Measurements from ENCODE around the gene ZFP36L1. TPM values are rescaled to one million over a fixed set of nuclear protein-coding genes. Genes with fewer than 3 reads are reported as not detected.

Gene ZFP36L1
- total and polyA plus RNA-seq, 2 of the 13 experiments (the other 11 are each of a cell fraction or from before 2014, with no cell fraction given) = 7.4 to 10.2 TPM

DNA sequence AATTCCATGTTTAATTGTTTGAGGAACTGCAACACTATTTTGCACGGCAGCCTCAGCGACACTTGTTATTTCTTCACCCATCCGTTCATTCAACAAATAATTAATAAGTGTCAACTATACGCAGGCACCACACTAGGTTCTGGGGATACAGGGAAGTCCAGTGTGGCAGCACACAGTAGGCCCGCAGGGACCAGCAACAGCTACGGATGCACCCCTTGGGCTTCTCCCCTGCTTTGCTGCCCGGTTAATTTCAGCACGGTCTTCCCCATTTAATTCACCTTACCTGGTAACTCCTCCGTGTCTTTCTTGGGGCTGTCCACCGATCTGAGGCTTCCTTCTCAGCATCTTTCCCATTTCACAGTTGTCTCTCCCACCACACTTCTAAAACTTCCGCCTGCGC, 48.3 kb downstream of the ZFP36L1 start:
- CTCF ChIA-PET (ENCODE audit: low intra/inter-chr PET ratio, low total read pairs) = no interaction called here
- Histone ChIP-seq H3K36me3 (replicated peaks in 1 of 2; ENCODE audit: control insufficient read depth in 1 of 2, insufficient read depth in 2 of 2, low read length in 2 of 2) (no peaks in the 10 kb centered on the region), H3K4me3 (replicated peaks in 1 of 3; ENCODE audit: insufficient read depth in 1 of 3, low read depth in 2 of 3, low read length in 3 of 3) (no peak overlapping the region), H2AFZ (ENCODE audit: low read length) (no peak overlapping the region), H3K9me3 (ENCODE audit: low read length) (peaks cover 5% of the 10 kb centered on the region; the same call in 1 of the 2 replicates), H3K4me2 (ENCODE audit: low read depth, low read length) (no peak overlapping the region), H3K4me1 (ENCODE audit: insufficient read depth, low read length) (peaks cover 37% of the 10 kb centered on the region), H3K9ac (ENCODE audit: insufficient read depth, low read depth, low read length) (no peak overlapping the region), H3K27ac (ENCODE audit: extremely low read length, insufficient read depth, low read length) (no peak overlapping the region), H3K79me2 (ENCODE audit: insufficient read depth, low read length) (no peaks in the 10 kb centered on the region), H3K27me3 (ENCODE audit: control insufficient read depth in 1 of 2, insufficient read depth in 2 of 2, low read length in 2 of 2) (no peaks in the 10 kb centered on the region), H4K20me1 (ENCODE audit: insufficient read depth, low read length) (no peaks in the 10 kb centered on the region)
- ATAC-seq (no peak), DNase-seq (ENCODE audit: low spot score) (no peak), FAIRE-seq (no peak)
- BruUV-seq (replicated peaks) = no TSS peak
- TF ChIP-seq GATA4 (IDR thresholded peaks at IDR 0.05; ENCODE audit: borderline replicate concordance, low read depth) = no peak
- no peak for TF ChIP-seq ZNF703 (CRISPR knock-in tag; IDR thresholded peaks at IDR 0.05; ENCODE audit: borderline replicate concordance)
- TF ChIP-seq, protein P1, sequence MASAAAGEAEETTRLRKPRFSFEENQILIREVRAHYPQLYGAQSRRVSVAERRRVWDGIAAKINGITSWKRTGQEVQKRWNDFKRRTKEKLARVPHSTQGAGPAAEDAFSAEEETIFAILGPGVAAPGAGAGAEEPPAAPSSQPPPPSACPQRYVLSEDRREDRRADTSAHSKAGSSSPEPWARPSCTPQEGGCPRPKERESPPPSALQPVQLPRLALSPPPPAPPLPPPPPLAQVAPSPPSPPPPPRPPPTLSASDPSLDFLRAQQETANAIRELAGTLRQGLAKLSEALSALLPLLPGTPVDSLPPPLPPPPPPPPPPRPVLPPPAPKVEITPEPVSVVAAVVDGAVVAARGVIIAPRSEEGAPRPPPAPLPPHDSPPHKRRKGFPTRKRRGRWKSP (CRISPR knock-in tag; IDR thresholded peaks at IDR 0.05) = no peak
- TF ChIP-seq ZNF547 (CRISPR knock-in tag; IDR thresholded peaks at IDR 0.05) = no peak
- TF ChIP-seq, protein P2, sequence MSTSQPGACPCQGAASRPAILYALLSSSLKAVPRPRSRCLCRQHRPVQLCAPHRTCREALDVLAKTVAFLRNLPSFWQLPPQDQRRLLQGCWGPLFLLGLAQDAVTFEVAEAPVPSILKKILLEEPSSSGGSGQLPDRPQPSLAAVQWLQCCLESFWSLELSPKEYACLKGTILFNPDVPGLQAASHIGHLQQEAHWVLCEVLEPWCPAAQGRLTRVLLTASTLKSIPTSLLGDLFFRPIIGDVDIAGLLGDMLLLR (CRISPR knock-in tag; IDR thresholded peaks at IDR 0.05) = no peak
- TF ChIP-seq GABPA (IDR thresholded peaks at IDR 0.05; ENCODE audit: low read depth, low read length) = no peak
- TF ChIP-seq GABPA (CRISPR knock-in tag; IDR thresholded peaks at IDR 0.05; ENCODE audit: low read depth) = no peak
- TF ChIP-seq SIN3A (IDR thresholded peaks at IDR 0.05; ENCODE audit: borderline replicate concordance, low read depth, low read length) = no peak
- TF ChIP-seq, protein P3, sequence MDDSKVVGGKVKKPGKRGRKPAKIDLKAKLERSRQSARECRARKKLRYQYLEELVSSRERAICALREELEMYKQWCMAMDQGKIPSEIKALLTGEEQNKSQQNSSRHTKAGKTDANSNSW (CRISPR knock-in tag; IDR thresholded peaks at IDR 0.05; ENCODE audit: borderline replicate concordance) = no peak
- no peak for TF ChIP-seq CENPX (CRISPR knock-in tag; IDR thresholded peaks at IDR 0.05)
- no peak for TF ChIP-seq HNRNPL (IDR thresholded peaks at IDR 0.05; ENCODE audit: low read depth, low read length)
- TF ChIP-seq, protein P4, sequence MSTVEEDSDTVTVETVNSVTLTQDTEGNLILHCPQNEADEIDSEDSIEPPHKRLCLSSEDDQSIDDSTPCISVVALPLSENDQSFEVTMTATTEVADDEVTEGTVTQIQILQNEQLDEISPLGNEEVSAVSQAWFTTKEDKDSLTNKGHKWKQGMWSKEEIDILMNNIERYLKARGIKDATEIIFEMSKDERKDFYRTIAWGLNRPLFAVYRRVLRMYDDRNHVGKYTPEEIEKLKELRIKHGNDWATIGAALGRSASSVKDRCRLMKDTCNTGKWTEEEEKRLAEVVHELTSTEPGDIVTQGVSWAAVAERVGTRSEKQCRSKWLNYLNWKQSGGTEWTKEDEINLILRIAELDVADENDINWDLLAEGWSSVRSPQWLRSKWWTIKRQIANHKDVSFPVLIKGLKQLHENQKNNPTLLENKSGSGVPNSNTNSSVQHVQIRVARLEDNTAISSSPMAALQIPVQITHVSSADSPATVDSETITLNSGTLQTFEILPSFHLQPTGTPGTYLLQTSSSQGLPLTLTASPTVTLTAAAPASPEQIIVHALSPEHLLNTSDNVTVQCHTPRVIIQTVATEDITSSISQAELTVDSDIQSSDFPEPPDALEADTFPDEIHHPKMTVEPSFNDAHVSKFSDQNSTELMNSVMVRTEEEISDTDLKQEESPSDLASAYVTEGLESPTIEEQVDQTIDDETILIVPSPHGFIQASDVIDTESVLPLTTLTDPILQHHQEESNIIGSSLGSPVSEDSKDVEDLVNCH (CRISPR knock-in tag; IDR thresholded peaks at IDR 0.05) = no peak
- no peak for TF ChIP-seq ZMYM2 (CRISPR knock-in tag; IDR thresholded peaks at IDR 0.05)
- TF ChIP-seq, protein P5, sequence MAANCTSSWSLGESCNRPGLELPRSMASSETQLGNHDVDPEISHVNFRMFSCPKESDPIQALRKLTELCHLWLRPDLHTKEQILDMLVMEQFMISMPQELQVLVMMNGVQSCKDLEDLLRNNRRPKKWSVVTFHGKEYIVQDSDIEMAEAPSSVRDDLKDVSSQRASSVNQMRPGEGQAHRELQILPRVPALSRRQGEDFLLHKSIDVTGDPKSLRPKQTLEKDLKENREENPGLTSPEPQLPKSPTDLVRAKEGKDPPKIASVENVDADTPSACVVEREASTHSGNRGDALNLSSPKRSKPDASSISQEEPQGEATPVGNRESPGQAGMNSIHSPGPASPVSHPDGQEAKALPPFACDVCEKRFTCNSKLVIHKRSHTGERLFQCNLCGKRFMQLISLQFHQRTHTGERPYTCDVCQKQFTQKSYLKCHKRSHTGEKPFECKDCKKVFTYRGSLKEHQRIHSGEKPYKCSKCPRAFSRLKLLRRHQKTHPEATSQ (CRISPR knock-in tag; IDR thresholded peaks at IDR 0.05; ENCODE audit: borderline replicate concordance) = no peak
- TF ChIP-seq, protein P6, sequence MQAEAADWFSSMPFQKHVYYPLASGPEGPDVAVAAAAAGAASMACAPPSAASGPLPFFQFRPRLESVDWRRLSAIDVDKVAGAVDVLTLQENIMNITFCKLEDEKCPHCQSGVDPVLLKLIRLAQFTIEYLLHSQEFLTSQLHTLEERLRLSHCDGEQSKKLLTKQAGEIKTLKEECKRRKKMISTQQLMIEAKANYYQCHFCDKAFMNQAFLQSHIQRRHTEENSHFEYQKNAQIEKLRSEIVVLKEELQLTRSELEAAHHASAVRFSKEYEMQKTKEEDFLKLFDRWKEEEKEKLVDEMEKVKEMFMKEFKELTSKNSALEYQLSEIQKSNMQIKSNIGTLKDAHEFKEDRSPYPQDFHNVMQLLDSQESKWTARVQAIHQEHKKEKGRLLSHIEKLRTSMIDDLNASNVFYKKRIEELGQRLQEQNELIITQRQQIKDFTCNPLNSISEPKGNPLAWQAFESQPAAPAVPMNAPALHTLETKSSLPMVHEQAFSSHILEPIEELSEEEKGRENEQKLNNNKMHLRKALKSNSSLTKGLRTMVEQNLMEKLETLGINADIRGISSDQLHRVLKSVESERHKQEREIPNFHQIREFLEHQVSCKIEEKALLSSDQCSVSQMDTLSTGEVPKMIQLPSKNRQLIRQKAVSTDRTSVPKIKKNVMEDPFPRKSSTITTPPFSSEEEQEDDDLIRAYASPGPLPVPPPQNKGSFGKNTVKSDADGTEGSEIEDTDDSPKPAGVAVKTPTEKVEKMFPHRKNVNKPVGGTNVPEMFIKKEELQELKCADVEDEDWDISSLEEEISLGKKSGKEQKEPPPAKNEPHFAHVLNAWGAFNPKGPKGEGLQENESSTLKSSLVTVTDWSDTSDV (CRISPR knock-in tag; IDR thresholded peaks at IDR 0.05) = no peak
- TF ChIP-seq DPF2 (CRISPR knock-in tag; IDR thresholded peaks at IDR 0.05; ENCODE audit: borderline replicate concordance, low read depth) = no peak
- in situ Hi-C loops (cut with HindIII; ENCODE audit: extremely low pct_ligation_motif_present, low pct_unique_long_range_greater_than_20kb) = no loop called here
- intact Hi-C loops (cut with micrococcal nuclease; ENCODE audit: unreplicated experiment) = no loop called here
- 71% methylated on average over 12 of the region's 12 CpGs for WGBS (ENCODE audit: low lambda C conversion rate)
- POLR2A ChIA-PET = no interaction called here

All from HepG2 (cell line).